GM21526 (cell line): ENCODE results near the gene BARX2.
"Not testable (repeated sequence)": the region's sequence is repeated elsewhere in the genome, so short reads cannot be mapped to it uniquely, and the experiment has no call there.

ENCODE experiments used
- ATAC-seq: cut with Tn5 transposase; IDR thresholded peaks from one replicate; pipeline ENCODE4 v1.9.1; 2021; ENCODE audit warnings: moderate library complexity; ENCODE audit not compliant: unreplicated experiment, low FRiP score

BARX2 gene, protein sequence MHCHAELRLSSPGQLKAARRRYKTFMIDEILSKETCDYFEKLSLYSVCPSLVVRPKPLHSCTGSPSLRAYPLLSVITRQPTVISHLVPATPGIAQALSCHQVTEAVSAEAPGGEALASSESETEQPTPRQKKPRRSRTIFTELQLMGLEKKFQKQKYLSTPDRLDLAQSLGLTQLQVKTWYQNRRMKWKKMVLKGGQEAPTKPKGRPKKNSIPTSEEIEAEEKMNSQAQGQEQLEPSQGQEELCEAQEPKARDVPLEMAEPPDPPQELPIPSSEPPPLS

DNA sequence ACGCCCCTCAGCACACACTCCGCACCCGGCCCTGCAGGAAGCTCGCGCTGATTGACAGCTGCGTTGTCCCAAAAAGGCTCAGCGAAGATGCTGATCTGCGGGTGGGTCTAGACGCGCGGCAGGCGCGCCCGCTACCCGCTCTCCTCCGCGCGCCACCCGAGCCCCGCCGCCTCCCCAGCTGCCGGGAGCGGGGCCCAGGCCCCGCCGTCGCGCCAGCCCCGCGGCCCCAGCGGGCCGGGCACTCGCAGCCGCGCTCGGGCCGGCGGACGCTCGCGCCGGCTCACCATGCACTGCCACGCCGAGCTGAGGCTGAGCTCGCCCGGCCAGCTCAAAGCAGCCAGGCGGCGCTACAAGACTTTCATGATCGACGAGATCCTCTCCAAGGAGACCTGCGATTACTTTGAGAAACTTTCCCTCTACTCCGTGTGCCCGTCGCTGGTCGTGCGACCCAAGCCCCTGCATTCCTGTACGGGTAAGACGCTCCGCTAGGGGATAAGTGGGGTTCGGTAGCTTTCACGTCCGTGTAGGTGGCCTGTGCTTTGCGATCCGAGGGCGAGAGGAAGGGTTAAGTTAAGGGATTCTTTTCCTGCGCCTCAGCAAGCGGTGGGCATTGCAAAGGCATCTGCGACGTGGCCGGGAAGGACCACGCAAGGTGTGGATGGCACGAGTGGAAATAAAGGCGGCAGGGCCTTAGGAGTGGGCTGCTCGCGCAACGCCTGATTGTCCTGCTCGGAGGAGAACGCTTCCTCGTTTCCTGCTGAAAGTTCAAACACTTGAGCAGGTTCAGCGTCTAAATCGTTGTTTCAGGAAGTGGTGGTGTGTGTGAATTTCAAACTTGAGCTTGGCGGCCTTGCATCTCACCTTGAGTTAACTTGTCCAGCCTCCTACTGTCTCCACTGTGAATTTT is at the start of gene BARX2:
BARX2 (plus strand) TSS at position 98 of the 907 bp plus-strand sequence; CDS start at position 286, 188 bp downstream.
- ATAC-seq, result peak; percentile 49

DNA sequence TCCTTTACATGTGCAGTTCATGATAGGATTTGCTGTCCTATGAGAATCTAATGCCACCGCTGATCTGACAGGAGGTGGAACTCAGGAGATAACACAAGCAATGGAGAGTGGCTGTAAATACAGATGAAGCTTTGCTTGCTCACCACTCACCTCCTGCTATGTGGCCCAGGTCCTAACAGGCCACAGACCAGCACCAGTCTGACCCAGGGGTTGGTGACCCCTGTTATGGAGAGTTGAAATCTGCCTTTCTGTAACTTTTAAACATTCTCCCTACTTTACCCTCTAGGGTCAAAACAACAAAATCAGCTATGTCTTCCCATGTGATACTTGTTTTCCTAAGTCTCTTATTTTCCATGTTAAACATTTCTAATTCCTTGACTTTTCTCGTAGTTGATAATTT is 48.7 kb upstream of the BARX2 start:
- no peak for ATAC-seq

DNA sequence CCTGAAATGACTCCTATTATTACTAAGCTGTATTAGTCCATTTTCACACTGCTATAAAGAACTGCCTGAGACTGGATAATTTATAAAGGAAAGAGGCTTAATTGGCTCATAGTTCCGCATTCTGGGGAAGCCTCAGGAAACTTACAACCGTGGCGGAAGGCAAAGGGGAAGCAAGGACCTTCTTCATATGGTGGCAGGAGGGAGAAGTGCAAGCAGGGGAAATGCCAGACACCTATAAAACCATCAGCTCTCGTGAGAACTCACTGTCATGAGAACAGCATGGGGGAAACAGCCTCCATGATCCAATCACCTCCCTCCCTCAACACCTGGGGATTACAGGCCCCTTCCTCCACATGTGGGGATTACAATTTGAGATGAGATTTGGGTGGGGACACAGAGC is 47.9 kb upstream of the BARX2 start:
- ATAC-seq, result not testable (repeated sequence)

DNA sequence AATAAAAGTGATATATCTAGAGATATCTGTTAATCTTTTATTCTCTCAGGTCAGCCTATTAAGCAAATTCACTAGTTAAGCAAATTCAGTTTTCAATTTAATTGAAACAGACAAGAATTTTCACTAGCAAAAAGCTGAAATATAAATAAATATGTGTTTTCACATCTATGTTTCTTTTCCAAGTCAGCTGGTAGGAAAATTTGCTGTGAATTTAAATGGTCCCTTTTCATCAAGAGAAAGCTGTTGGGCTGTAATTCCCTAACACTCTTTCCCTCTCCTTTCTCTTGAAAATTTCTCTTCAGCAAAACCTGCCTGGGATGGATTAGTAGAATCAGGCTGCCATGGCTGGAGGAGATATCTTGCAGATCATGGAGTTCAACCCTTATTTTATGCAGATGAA is 46.9 kb upstream of the BARX2 start:
- ATAC-seq, result no peak

DNA sequence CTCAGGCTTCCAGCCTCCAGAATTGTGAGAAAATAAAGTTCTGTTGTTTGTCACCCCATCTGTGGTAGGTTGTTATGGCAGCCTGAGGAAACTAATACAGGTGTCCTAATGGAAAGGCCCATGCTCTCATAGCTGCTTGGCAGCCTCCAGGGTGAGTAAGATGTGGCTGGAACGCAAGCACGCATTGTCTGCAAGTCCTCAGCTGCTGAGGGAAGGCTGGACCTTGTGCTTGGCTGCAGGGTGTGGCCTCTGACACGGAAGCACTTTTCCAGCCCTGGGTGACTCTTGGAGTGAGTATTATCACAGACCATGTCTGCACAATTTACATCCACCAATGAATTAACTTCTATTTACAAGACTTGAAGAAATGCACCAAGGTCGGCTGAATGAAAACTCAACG is 44.4 kb upstream of the BARX2 start:
- no peak for ATAC-seq

DNA sequence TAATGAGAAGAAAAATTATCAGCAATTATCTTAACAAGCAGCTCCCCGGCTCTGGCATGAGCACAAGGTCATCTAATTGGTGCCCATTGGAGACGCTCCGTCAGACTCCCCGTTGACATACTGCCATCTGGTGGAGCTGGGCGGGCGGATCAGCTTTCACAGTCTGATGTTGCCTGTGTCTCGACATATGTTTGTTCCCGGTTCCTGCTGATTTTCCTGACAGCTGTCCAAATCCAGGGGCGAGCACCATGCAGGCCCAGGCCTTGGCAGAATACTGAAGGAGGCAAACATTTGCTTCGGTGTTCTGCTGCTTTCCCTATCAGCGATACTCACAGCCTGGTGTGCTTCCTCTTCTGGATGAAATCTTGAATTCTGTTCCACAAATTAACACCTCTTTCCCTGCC is 43.8 kb upstream of the BARX2 start:
- peak; percentile 84 for ATAC-seq

DNA sequence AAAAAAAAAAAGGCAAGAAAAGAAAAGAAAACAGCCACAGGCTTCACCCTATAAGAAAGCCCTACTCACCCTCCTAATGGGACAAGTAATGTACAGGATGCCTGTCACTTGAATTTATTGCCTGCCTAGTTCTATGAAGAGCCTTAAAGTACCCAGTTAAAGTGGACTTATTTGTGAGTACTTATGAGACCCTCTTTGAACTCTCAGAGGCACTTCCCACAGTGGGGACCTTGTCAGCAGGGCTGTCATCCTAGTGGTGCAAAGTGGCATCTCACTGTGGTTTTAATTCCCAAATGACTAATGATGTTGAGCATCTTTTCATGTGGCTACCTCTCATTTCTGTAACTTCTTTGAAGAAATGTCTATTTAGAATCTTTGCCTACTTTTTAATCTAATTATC is 41.8 kb upstream of the BARX2 start:
- ATAC-seq, result no peak

DNA sequence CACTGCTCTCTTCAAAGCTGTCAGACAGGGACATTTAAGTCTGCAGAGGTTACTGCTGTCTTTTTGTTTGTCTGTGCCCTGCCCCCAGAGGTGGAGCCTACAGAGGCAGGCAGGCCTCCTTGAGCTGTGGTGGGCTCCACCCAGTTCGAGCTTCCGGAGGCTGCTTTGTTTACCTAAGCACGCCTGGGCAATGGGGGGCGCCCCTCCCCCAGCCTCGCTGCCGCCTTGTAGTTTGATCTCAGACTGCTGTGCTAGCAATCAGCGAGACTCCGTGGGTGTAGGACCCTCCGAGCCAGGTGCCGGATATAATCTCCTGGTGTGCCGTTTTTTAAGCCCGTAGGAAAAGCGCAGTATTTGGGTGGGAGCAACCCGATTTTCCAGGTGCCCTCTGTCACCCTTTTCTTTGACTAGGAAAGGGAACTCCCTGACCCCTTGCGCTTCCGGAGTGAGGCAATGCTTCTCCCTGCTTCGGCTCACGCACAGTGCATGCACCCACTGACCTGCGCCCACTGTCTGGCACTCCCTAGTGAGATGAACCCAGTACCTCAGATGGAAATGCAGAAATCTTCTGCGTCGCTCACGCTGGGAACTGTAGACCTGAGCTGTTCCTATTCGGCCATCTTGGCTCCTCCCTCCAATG is 31.2 kb upstream of the BARX2 start:
- not testable (repeated sequence) for ATAC-seq

DNA sequence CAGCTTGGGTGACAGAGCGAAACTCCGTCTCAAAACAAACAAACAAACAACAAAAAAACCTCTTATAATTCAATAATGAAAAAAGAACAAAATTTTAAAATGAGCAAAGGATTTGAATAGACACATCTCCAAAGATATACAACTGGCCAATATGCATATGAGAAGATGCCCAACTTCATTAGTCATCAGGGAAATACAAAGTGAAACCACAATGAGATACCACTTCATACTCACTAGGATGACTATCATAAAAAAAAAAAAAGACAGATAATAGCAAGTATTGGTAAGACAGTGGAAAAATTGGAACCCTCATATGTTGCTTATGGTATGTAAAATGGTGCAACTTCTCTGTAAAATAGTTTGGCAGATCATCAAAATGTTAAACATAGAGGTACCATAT is 28.7 kb upstream of the BARX2 start:
- no peak for ATAC-seq

DNA sequence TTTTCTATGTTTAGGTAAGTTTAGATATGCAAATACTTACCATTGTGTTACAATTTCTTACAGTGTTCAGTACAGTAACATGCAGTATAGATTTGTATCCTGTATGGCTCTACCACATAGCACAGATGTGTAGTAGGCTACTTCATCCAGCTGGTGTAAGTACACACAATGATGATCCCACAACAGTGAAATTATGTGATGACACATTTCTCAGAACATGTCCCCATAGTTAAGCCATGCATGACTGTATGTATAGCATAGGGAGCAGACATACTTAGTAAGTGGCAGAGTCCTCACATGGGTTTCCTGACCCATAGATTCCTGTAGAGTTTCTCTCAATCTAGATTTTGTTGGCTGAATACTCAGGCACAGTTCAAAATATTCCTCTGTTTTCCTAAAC is 26.8 kb upstream of the BARX2 start:
- no peak for ATAC-seq

DNA sequence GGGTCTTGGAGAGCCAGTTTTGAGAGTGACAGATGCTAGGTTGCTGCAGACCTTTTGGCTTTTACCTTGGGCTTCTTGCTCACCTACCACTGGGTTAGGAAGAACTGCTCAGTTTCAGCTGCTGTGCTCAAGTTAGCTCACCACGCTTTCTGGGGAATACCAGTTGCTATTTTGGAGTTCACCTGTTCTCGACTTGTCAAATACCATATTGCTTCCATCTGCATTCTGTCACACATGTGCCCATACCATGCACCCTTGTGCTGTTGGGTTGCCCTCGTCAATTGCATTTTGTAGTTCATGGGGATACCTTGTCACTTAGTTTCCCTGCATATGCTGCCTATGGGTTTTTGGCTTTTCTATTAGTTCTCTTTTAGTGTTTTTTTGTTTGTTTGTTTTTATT is 23.0 kb upstream of the BARX2 start:
- ATAC-seq, result no peak

DNA sequence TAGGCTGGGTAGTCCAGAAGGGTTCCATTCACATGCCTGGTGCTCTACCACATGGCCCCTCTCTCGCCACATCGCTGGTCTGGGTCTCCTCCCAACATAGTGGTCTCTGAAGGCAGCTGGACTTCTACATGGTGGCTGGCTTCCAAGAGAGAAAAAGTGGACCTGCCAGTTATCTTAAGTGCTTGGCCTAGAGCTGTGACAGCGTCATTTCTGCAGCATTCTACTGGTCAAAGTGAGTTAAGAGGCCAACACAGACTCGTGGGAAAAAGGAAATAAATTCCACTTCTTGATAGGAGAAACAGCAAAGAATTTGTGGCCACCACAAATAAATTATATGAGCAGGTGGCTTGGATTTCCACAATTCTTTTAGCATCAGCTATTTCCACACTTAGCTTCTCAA is 21.0 kb upstream of the BARX2 start:
- no peak for ATAC-seq

DNA sequence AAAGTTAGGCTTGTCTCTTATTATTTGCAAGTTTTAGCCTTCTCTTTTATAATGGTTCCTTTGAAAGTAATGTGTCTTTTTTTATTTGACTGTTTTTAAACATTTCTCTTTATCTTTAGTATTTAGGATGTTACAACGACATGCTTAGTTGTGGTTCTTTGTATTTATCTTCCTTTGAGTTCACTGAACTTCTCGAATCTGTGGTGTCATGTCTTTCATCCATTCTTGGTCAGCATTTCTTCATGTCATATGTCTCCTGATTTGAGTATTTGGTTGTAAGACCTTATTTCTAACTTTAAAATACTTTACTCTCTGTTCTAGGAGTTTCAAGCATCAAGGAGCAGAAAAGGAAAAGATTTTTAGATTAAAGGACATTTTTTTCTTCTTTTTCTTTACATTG is 15.9 kb upstream of the BARX2 start:
- no peak for ATAC-seq

DNA sequence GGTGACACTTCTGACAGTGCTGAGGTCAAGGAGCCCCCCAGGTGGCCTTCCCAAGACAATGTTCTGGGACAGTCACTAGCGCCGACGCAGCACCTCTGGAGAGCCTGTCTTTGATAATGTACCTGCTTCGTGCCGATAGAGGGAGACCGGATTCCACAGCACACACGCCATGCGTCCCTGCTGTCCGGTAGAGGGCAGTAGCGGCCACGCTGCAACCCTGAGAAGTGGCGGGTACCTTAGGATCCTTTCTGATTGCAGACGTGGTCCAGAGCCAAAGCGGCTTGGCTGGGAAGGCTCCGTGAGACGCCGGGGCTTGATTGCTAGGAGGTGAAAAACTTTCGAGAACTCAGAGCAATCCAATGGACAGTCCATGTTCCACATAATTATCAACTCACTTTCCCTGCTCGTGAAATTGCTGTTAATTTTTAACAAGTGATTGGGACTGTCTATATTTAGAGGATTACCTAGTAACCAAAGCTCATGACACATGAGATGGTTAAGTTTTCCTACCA is 11.4 kb upstream of the BARX2 start:
- peak; percentile 100 for ATAC-seq

DNA sequence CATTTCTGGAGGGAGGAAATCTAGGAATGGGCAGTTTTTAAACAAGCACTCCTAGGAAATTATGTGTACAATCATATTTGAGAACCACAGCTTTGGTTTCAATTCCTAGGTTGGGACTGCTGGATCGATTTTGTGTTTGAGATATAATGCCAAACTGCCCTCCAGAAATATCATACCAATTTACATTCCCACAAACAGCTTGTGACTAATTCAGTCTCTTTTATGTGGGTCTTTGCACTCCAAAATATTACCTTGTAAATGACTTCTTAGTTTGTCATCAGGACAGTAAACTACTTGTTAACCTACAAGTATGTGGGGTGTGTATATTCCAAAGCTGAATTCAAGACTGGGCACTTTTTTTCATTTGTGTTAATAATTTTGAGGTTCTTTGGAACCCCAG is 9.8 kb upstream of the BARX2 start:
- no peak for ATAC-seq

DNA sequence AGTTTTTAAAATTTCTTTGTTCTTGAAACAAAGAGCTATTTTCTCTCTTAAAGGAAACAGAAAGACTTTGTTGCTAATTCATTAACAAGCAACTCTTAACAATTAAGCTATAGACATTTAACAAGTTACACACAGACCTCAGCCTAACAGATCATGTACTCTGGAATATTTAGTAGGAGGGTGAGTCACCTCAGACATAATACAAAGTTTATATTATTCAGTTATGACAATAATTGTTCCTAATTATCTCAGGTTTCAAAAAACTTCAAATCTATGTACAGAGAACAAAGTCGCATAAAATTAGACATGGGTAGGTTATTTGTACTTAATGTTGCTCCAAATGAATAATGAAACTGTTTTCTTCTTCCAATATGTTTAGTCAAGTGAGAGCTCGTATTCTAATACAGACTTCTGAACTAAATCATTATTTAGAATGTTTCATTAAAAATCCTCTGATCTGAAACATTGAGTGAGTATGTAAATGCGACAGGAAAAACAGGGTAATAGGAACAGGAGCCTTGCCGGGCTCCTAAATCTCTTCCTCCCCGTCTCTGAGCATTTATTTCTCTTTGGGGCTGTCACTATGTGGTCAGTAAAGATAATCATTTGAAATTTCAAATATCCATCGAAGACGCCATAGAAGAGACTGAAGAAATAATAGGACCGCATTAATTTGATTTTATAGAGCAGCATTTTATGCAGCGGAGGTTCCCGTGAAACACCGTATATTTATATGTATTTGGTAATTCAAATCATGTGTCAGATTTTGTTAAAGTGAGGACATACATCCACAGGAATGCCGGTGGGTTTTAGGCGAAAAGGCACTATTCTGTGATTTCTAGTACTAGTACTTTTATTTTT is 8.7 kb upstream of the BARX2 start:
- ATAC-seq, result no peak

DNA sequence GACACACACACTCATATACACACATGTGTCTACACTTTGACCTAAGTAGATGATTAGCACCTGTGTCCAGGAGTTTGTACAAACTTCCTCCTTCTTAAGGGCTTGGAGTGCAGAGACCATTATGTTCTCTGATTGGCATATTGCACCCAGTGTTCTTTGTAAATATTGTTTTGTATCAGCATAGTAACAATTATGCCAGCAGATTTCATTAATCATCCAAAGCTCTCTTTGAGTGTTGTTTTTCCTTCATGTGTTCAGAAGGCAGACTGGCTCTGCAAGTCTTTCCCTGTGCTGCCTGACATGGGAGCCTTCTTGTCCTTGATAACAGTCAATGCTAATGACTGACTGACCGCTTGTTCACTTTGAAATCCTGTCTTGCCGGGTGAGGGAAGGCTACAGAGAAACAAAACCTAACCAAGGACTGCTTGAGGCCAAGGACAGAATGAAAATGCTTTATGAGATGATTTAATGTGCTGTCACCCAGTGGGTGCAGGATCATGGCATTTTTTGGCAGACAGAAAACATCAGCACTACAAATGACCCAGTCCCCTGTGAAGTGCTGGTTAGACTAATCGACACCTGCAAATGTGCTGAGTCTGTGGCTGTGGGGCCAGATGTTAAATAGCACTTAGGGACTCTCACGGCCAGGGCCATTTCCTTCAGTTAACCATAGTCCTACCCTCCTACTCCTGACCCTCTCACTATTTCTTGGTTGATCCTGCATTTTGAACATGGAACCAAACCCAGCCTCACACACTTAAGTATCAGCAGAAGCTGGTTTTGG is 6.6 kb upstream of the BARX2 start:
- no peak for ATAC-seq

DNA sequence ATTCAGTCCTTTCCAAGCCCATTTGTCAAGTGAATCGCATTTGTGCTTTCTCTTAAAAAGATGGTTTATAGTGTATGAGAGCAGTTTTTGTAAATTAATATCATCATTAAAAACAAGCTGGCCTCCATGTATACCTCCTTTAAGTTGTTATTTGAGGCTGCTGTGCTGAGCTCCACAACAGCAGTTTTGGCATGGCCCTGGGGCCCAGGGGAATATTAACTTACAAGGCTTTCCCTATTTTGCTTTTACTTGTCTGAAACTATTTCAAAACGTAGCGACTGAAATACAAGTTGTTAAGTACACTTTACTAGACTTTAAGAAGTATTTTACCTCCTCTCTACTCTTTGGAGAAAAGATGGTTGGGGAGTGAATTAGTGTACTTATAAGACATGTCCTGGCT is 4.9 kb upstream of the BARX2 start:
- ATAC-seq, result no peak

DNA sequence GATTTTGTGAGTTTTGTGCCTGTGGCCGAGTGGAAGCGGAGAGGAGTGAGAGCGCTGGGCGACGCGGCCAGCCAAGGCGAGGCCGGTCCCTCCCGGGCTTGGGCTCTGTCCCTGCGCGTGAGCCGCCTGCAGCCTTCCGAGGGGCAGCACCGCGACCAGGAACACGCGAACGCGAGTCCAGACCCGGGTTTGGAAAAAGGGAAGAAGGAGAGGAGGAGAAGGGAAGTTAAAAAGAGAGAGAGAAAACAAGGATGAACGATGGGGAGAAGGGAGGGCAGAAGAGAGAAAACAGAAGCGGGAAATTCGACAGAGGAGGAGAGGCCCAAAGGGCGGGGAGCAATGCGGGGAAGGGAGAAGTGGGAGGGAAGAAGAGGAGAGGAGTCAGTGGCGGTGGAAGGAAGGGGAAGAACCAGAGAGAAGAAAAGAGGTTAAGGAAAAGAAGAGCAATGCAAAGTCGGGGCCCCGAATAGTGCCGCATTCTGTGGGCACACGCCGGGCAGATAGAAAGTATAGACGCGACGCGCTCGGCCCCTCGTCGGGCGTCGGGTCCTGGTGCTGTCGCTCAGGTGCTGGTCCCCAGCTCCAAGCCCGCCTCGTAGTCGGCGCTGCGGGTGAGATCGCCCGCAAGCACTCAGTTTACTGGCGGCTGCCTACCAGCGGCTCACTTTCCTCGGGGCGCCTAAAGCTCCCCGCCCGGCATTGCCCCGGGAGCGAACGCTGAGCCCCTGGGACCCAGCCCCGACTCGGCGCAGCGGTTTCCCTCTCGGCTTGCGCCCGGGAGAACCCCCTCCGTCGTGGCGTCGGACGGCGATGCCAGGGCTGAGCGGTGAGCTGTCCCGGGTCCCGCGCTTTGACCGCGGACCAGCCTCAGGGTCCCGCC is 2.8 kb upstream of the BARX2 start:
- ATAC-seq, result no peak
